GM12865 (cell line): ENCODE results near the gene GNAI1.

Experiments used
- DNase-seq: peaks from one replicate; pipeline ENCODE4 v3.0.0; 2010; ENCODE audit warnings: low read depth
- H3K4me3 ChIP-seq: 2 replicates; pipeline ENCODE4 v1.5.1; 2011; ENCODE audit warnings: mild to moderate bottlenecking, low read depth, low read length, control low read depth
- CTCF ChIP-seq: IDR thresholded peaks from 2 replicates; pipeline ENCODE4 v1.5.1; 2011; ENCODE audit warnings: low read length, control low read depth, low read depth, inconsistent platforms; ENCODE audit not compliant: insufficient read depth; ENCODE audit errors: missing control alignments

The GNAI1 gene

DNA sequence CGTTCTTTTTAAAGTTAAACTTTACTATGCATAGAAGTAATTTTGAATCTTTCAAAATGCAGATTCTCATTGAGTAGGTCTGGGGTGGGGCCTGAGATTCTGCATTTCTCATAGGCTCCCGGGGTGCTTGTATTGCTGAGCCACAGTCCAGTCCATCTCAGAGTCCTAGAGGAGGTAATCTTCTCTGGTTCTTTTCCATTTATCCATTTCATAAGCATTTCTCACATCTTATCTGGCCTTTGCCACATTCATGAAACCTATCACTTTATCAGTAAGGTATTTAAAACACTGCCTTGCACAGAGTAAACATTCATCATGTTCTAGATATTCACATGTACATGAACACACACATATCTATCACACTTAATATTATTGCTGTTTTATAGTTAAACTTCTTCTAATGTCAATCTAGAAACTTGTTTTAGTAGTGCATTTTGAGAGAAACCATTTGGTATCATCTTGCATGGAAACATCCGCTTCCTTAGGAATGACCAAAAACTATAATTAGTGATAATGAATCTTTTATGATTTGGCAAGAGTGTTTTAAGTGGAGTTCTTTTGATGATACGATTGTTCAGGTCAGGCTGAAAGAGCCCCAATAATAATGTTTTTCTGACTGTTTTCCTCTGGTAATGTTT is 12.0 kb downstream of the GNAI1 start:
- no peak for DNase-seq
- H3K4me3 ChIP-seq = no peak overlapping the region
- no peak for TF ChIP-seq CTCF

- no peak for DNase-seq
- TF ChIP-seq CTCF = no peak
- no peak overlapping the region for H3K4me3 ChIP-seq
These were observed 13.1 kb downstream of the GNAI1 start for GRCh38 chr7:80147543-80148391.

DNA sequence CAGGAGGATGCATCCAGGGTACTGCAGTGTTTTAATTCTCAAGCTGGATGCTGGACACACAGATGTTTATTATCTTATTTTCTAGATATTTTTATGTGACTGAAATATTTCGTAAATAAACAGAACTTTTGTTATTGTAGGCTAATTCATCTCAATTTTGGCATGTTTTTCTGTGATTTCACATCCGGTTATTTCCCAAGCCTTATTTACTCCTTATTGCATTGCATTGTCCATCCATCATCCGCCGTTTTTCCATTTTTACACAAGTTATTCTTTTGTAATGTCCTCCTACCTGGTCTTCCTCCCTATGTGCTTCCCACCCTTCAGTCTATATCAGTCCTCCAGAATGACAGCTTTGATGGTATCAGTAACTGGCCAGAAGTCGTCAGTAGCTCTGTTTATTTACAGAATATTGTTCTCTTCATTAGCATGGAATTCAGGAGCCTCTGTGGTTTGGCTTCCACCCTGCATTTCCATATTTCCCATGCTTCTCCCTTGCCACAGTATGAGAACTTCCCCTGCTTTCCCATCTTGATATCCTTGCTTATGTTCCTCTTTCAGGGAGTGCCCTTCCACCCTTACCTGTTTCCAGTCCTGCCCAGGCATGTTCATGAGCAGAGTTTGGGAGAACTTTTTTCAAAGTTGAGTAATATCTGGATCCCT is 16.1 kb downstream of the GNAI1 start:
- no peak for DNase-seq
- no peak overlapping the region for H3K4me3 ChIP-seq
- TF ChIP-seq CTCF = no peak

DNA sequence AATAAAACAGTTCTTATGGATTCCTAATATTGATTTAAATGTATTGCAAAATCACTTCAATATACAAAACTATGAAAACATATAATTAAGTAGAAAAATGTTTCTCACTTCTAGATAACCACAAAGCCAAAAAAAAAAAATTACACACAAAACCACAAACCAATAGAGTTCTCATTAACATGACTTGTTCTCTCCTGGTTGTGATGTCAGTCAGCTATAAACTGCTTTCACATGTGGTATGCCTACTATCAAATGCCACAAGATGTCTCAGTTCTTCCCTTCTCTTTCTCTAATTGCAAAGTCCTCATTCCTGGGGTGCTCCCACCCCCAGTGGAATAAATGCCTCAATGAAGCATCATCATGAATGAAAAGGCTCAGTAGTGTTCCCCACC is 16.6 kb downstream of the GNAI1 start:
- TF ChIP-seq CTCF = no peak
- no peak overlapping the region for H3K4me3 ChIP-seq
- no peak for DNase-seq

DNA sequence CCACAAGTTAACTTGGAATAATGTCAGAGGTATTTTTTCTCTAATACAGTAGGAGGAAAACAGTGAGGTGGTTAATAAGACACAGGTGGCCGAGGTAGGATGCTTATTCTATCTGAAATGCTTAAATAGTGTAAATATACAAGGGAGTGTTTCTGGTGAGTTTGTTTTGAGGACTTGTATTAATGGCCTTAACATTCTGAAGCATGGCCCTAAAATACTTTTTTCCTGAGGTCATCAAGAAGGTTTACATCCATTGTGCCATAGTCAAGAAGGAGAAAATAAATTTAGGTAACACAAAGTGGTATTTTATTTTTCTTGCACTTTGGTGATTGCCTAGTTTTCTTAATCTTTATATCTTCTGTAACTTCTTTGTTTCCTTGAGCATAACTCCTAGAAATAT is 18.8 kb downstream of the GNAI1 start:
- no peak for DNase-seq
- no peak overlapping the region for H3K4me3 ChIP-seq
- TF ChIP-seq CTCF = no peak

GRCh38 chr7:80154656-80155333 is 20.2 kb downstream of the GNAI1 start:
- DNase-seq = no peak
- TF ChIP-seq CTCF = no peak
- H3K4me3 ChIP-seq = no peak overlapping the region
